ENCODE results near the gene PSMB7. TPM values are rescaled to one million over a fixed set of nuclear protein-coding genes. Genes with fewer than 3 reads are reported as not detected.

Gene PSMB7
- total RNA-seq, 4 donors from 2014 or later = 265 to 438 (median 354) TPM

DNA sequence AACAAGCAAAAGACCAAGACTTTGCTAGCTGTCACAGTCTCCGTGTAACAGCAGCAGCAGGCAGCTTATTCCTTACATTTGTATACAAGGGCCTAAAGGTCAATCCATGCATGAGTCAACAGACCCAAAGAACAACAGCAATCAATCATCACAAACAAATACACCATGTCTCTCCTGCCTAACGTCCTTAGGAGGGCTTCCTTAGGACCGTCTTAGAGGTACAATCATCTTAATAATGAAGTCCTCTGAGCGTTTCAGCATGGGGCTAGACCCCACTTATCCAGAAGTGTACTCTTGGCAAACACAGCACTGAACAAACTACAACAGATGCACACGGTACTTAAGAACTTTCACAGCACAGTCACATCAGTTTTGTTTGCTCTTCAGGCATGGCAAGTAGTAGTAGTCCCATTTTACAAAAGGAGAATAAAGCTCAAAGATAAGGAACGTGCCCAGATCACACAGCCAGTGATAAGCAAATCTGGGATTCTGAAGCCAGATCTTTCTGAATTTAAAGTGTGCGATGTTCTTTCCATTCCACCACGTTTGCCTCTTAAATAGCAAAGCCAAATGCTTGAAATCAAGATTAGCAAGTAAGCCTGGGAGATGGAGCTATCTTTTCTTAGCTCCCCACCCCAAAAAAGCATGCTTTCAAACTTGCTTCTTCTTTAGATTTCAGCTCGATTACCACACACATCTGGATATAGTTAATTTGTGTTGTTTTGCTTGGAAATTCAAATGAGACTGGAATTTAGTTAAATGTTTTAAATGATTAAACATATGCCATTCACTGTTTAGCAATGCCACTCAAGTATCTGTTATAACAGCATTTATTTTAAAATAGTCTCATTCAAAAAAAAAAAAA lies 24.2 kb downstream of the PSMB7 start:
- Histone ChIP-seq H3K27me3 (no peaks in the 10 kb centered on the region), H3K4me1 (peaks cover 65 to 79% of the 10 kb centered on the region in 2 donors), H3K9me3 (no peaks in the 10 kb centered on the region), H3K36me3 (no peaks in the 10 kb centered on the region), H3K4me3 (no peak overlapping the region), H3K27ac (peak overlapping the region in 2 of 4 donors; percentile 3 to 48)
- DNase-seq (no peak), ATAC-seq (peak in 1 of 2 donors; percentile 73)
- in situ Hi-C loops (cut with MboI; ENCODE audit: low sequenced_read_pairs in 4 of 4) = loop anchor here in 1 of 4 donors (10.0 kb wide), 1 partner anchor 266 kb away; no protein-coding TSS in a partner anchor
- TF ChIP-seq, protein P1, sequence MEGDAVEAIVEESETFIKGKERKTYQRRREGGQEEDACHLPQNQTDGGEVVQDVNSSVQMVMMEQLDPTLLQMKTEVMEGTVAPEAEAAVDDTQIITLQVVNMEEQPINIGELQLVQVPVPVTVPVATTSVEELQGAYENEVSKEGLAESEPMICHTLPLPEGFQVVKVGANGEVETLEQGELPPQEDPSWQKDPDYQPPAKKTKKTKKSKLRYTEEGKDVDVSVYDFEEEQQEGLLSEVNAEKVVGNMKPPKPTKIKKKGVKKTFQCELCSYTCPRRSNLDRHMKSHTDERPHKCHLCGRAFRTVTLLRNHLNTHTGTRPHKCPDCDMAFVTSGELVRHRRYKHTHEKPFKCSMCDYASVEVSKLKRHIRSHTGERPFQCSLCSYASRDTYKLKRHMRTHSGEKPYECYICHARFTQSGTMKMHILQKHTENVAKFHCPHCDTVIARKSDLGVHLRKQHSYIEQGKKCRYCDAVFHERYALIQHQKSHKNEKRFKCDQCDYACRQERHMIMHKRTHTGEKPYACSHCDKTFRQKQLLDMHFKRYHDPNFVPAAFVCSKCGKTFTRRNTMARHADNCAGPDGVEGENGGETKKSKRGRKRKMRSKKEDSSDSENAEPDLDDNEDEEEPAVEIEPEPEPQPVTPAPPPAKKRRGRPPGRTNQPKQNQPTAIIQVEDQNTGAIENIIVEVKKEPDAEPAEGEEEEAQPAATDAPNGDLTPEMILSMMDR (IDR thresholded peaks at IDR 0.05 in 4 of 5, conservative IDR thresholded peaks at IDR 0.05 in 1 of 5) = no peak
- TF ChIP-seq POLR2A (IDR thresholded peaks at IDR 0.05) = no peak
- intact Hi-C loops (cut with DNase I; ENCODE audit: low total_unique reads) = no loop called here

DNA sequence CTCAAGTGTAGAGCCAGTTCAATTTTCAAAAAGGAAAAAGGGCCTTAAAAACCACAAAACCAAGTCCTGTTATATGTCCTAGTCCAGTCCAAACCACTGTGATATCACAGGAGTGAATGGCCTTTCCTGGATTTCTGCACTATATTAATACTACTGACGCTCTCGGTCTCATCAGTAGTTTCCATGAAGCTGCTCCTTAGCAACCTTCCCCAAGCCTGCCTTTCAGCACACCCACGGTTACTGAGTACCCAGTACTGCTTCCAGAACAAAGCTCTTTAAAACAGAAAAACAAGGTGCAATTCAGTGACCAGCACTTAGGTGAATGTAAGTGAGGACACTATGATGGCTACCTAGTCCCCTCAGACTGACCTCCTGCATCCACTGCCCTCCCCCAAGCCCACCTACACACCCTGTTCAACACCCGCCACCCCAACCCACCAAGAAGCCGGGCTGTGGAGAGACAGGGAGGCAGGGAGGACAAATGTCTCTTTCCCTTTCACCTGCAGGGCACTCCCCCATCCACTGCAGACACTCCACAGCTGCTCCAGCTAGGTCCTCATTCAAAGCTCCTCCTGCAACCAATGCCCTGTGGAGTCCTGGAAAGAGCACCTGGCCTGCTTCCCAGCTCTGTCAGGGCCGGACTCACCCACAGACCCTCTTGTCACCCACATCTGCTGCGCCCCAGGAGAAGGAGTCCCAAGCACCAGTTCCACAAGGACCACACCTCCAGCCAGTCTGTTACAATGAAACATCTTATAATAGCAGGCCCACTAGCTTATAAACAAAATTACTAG lies 25.9 kb downstream of the PSMB7 start:
- H3K4me1 ChIP-seq = peaks cover 69 to 82% of the 10 kb centered on the region in 2 donors
- no peaks in the 10 kb centered on the region for H3K9me3 ChIP-seq
- intact Hi-C loops (cut with DNase I; ENCODE audit: low total_unique reads) (no loop called here), in situ Hi-C loops (cut with MboI; ENCODE audit: low sequenced_read_pairs in 4 of 4) (no loop called here)
- ATAC-seq (no peak), DNase-seq (no peak)
- TF ChIP-seq, protein P1 (IDR thresholded peaks at IDR 0.05 in 4 of 5, conservative IDR thresholded peaks at IDR 0.05 in 1 of 5) = no peak
- no peak for TF ChIP-seq POLR2A (IDR thresholded peaks at IDR 0.05)
- H3K27me3 ChIP-seq = no peaks in the 10 kb centered on the region
- no peak overlapping the region for H3K4me3 ChIP-seq
- H3K36me3 ChIP-seq = no peaks in the 10 kb centered on the region
- no peak overlapping the region for H3K27ac ChIP-seq

DNA sequence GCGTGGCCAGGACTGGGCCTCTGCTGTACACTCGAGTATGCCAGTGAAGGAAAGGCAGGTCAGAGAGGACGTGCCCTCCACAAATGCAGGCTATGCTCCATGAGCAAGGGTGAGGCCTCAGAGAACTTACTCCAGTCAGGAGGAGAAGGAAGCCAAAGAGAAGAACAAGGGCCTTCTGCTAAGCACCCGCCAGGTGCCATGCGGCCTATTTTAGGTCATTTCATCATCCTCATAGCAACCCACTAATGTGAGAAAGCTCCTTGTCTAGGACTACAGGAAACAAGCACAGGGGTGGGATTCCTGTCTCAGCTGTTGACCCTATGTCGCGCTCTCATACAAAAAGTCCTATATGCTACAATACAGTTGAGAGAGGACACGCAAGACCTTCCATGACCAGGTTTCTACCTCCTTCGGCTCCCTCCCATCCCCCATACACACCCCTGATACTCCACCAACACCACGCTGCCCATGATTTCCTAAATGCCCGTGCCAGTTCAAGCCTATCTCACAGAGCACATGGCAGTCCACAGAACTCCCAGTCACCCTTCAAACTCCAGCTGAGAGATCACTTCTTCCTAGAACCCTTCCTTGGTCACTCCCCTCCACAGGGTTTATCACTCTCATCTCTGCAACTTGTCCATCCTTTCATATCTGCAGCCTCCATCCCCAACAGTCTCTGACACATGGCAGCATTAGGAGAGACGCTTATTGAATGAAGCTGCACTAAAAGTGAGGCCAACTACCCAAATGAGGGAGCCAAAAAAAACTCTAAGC lies 26.8 kb downstream of the PSMB7 start:
- in situ Hi-C loops (cut with MboI; ENCODE audit: low sequenced_read_pairs in 4 of 4) = no loop called here
- Histone ChIP-seq H3K4me3 (no peak overlapping the region), H3K9me3 (no peaks in the 10 kb centered on the region), H3K4me1 (peaks cover 69 to 74% of the 10 kb centered on the region in 2 donors), H3K27ac (peak overlapping the region; percentile 29 to 63 (median 50)), H3K36me3 (peaks cover 0 to 5% of the 10 kb centered on the region in 2 donors), H3K27me3 (no peaks in the 10 kb centered on the region)
- intact Hi-C loops (cut with DNase I; ENCODE audit: low total_unique reads) = no loop called here
- TF ChIP-seq, protein P1 (IDR thresholded peaks at IDR 0.05 in 4 of 5, conservative IDR thresholded peaks at IDR 0.05 in 1 of 5) = no peak
- no peak for TF ChIP-seq POLR2A (IDR thresholded peaks at IDR 0.05)
- ATAC-seq = peak; percentile 41 to 63
- DNase-seq = peak in 1 of 2 donors; percentile 33

DNA sequence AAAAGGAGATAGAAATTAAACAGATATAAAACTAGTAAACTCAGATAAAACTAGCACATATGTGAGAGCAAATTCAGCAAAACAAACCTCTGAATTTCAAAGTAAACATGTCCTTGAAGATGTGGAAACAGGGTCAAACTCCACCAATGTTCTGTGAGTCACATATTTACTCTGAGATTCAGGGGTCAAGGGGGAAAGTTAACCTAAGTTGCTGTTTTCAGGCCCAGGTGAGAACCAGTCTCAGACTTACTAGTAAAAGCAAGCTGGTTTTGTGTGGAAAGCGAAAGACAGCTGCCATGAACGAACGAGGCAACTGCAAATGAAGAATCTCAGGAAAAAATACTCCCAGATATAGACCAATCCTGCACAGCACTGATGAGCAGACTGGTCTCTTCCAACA lies 29.0 kb downstream of the PSMB7 start:
- TF ChIP-seq, protein P1 (IDR thresholded peaks at IDR 0.05 in 4 of 5, conservative IDR thresholded peaks at IDR 0.05 in 1 of 5) = no peak
- no peak for TF ChIP-seq POLR2A (IDR thresholded peaks at IDR 0.05)
- ATAC-seq (no peak), DNase-seq (no peak)
- peaks cover 46 to 52% of the 10 kb centered on the region in 2 donors for H3K4me1 ChIP-seq
- intact Hi-C loops (cut with DNase I; ENCODE audit: low total_unique reads) (no loop called here), in situ Hi-C loops (cut with MboI; ENCODE audit: low sequenced_read_pairs in 4 of 4) (no loop called here)
- H3K27me3 ChIP-seq = no peaks in the 10 kb centered on the region
- H3K4me3 ChIP-seq = no peak overlapping the region
- H3K27ac ChIP-seq = no peak overlapping the region
- peaks cover 0 to 21% of the 10 kb centered on the region in 2 donors for H3K36me3 ChIP-seq
- H3K9me3 ChIP-seq = no peaks in the 10 kb centered on the region

Measured in gastrocnemius medialis (tissue), 4 donors.